ENCODE results near the gene FDCSP. TPM values are rescaled to one million over a fixed set of nuclear protein-coding genes. Genes with fewer than 3 reads are reported as not detected.

FDCSP gene
- total and polyA plus RNA-seq, 2 donors (not counting 1 experiment from before 2014, with no cell fraction given) = not detected

DNA sequence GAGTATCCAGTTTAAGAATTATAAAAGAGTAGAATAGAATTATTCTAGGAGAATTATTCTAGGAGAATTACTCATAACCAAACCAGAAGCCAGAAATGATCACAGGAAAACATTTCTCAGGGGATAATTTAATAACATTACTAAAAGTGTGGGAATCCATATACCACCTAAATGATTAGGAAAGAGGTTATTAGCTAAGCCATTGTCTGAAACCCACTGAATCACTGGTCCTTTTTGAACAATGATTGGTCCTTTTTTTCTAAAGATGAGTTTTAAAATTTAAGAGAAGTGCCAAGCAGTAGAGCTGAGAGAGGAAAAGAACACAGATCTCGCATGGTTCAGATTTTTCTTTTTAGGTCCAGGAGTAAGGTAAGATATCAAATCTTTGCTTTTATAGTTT lies 30.5 kb upstream of the FDCSP start, which contains the start of gene ODAM:
ODAM (plus strand) TSS at position 301 of the 400 bp plus-strand sequence. CDS start 819 bp downstream, outside the sequence.
- Histone ChIP-seq H2AFZ (ENCODE audit: low read length) (no peak within 1 kb of the TSS), H3K79me2 (ENCODE audit: control insufficient read depth, insufficient read depth, low read length) (no peaks in the 10 kb centered on the region), H3K27me3 (ENCODE audit: control insufficient read depth, insufficient read depth, low read length) (no peaks in the 10 kb centered on the region), H3K27ac (ENCODE audit: insufficient read depth, low read length) (no peak within 1 kb of the TSS), H3K9ac (ENCODE audit: insufficient read depth, low read length) (no peak within 1 kb of the TSS), H4K20me1 (ENCODE audit: control insufficient read depth, extremely low read depth, insufficient read depth, low read length) (no peaks in the 10 kb centered on the region), H3K4me1 (ENCODE audit: control insufficient read depth, extremely low read depth, insufficient read depth, low read length) (no peaks in the 10 kb centered on the region), H3K36me3 (ENCODE audit: control insufficient read depth, insufficient read depth, low read length) (no peaks in the 10 kb centered on the region), H3K9me3 (ENCODE audit: control insufficient read depth, insufficient read depth, low read depth, low read length) (no peaks in the 10 kb centered on the region), H3K4me3 (replicated peaks in 1 of 4; ENCODE audit: control extremely low read depth in 1 of 4, insufficient read depth in 1 of 4, low read depth in 3 of 4, low read length in 4 of 4) (no peak within 1 kb of the TSS), H3K4me2 (ENCODE audit: extremely low read depth, insufficient read depth, low read length) (no peak within 1 kb of the TSS)
- TF ChIP-seq, protein P1, sequence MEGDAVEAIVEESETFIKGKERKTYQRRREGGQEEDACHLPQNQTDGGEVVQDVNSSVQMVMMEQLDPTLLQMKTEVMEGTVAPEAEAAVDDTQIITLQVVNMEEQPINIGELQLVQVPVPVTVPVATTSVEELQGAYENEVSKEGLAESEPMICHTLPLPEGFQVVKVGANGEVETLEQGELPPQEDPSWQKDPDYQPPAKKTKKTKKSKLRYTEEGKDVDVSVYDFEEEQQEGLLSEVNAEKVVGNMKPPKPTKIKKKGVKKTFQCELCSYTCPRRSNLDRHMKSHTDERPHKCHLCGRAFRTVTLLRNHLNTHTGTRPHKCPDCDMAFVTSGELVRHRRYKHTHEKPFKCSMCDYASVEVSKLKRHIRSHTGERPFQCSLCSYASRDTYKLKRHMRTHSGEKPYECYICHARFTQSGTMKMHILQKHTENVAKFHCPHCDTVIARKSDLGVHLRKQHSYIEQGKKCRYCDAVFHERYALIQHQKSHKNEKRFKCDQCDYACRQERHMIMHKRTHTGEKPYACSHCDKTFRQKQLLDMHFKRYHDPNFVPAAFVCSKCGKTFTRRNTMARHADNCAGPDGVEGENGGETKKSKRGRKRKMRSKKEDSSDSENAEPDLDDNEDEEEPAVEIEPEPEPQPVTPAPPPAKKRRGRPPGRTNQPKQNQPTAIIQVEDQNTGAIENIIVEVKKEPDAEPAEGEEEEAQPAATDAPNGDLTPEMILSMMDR (conservative IDR thresholded peaks at IDR 0.05 in 1 of 2, IDR thresholded peaks at IDR 0.05 in 1 of 2; ENCODE audit: low read depth in 1 of 2, low read length in 2 of 2) = no peak
- no peak for TF ChIP-seq EZH2 (IDR thresholded peaks at IDR 0.05; ENCODE audit: low read length, missing control alignments)
- DNase-seq (ENCODE audit: low read depth in 2 of 2) = no peak

- H3K36me3 ChIP-seq (ENCODE audit: control insufficient read depth, insufficient read depth, low read length) = no peaks in the 10 kb centered on the region
- DNase-seq (ENCODE audit: low read depth in 2 of 2) = no peak
- no peak overlapping the region for H3K9ac ChIP-seq (ENCODE audit: insufficient read depth, low read length)
- no peaks in the 10 kb centered on the region for H3K9me3 ChIP-seq (ENCODE audit: control insufficient read depth, insufficient read depth, low read depth, low read length)
- H2AFZ ChIP-seq (ENCODE audit: low read length) = no peak overlapping the region
- H3K4me3 ChIP-seq (replicated peaks in 1 of 4; ENCODE audit: control extremely low read depth in 1 of 4, insufficient read depth in 1 of 4, low read depth in 3 of 4, low read length in 4 of 4) = no peak overlapping the region
- no peak overlapping the region for H3K4me2 ChIP-seq (ENCODE audit: extremely low read depth, insufficient read depth, low read length)
- H3K27me3 ChIP-seq (ENCODE audit: control insufficient read depth, insufficient read depth, low read length) = no peaks in the 10 kb centered on the region
- H4K20me1 ChIP-seq (ENCODE audit: control insufficient read depth, extremely low read depth, insufficient read depth, low read length) = no peaks in the 10 kb centered on the region
- TF ChIP-seq, protein P1 (conservative IDR thresholded peaks at IDR 0.05 in 1 of 2, IDR thresholded peaks at IDR 0.05 in 1 of 2; ENCODE audit: low read depth in 1 of 2, low read length in 2 of 2) = no peak
- TF ChIP-seq EZH2 (IDR thresholded peaks at IDR 0.05; ENCODE audit: low read length, missing control alignments) = no peak
- H3K79me2 ChIP-seq (ENCODE audit: control insufficient read depth, insufficient read depth, low read length) = no peaks in the 10 kb centered on the region
- H3K27ac ChIP-seq (ENCODE audit: insufficient read depth, low read length) = no peak overlapping the region
- H3K4me1 ChIP-seq (ENCODE audit: control insufficient read depth, extremely low read depth, insufficient read depth, low read length) = no peaks in the 10 kb centered on the region
Observed at GRCh38 chr4:70196857-70197256, 29.1 kb upstream of the FDCSP start.

- H3K9ac ChIP-seq (ENCODE audit: insufficient read depth, low read length) = no peak overlapping the region
- no peaks in the 10 kb centered on the region for H3K36me3 ChIP-seq (ENCODE audit: control insufficient read depth, insufficient read depth, low read length)
- H4K20me1 ChIP-seq (ENCODE audit: control insufficient read depth, extremely low read depth, insufficient read depth, low read length) = no peaks in the 10 kb centered on the region
- no peaks in the 10 kb centered on the region for H3K9me3 ChIP-seq (ENCODE audit: control insufficient read depth, insufficient read depth, low read depth, low read length)
- no peak overlapping the region for H3K4me2 ChIP-seq (ENCODE audit: extremely low read depth, insufficient read depth, low read length)
- no peak overlapping the region for H2AFZ ChIP-seq (ENCODE audit: low read length)
- no peaks in the 10 kb centered on the region for H3K27me3 ChIP-seq (ENCODE audit: control insufficient read depth, insufficient read depth, low read length)
- no peaks in the 10 kb centered on the region for H3K4me1 ChIP-seq (ENCODE audit: control insufficient read depth, extremely low read depth, insufficient read depth, low read length)
- no peaks in the 10 kb centered on the region for H3K79me2 ChIP-seq (ENCODE audit: control insufficient read depth, insufficient read depth, low read length)
- DNase-seq (ENCODE audit: low read depth in 2 of 2) = peak in 1 of 2 donors; percentile 0
- no peak for TF ChIP-seq EZH2 (IDR thresholded peaks at IDR 0.05; ENCODE audit: low read length, missing control alignments)
- TF ChIP-seq, protein P1 (conservative IDR thresholded peaks at IDR 0.05 in 1 of 2, IDR thresholded peaks at IDR 0.05 in 1 of 2; ENCODE audit: low read depth in 1 of 2, low read length in 2 of 2) = no peak
- H3K4me3 ChIP-seq (replicated peaks in 1 of 4; ENCODE audit: control extremely low read depth in 1 of 4, insufficient read depth in 1 of 4, low read depth in 3 of 4, low read length in 4 of 4) = no peak overlapping the region
- no peak overlapping the region for H3K27ac ChIP-seq (ENCODE audit: insufficient read depth, low read length)
Observed at GRCh38 chr4:70197842-70198241, 28.1 kb upstream of the FDCSP start.
